Measurements from ENCODE around the gene RSPH6A.

RSPH6A gene

GRCh38 chr19:45781214-45782161, 33.6 kb downstream of the RSPH6A start:
- DNase-seq (ENCODE audit: low read depth in 2 of 2) = no peak

- DNase-seq (ENCODE audit: low read depth in 2 of 2) = no peak
Observed at GRCh38 chr19:45780448-45781213, 34.5 kb downstream of the RSPH6A start.

GRCh38 chr19:45780146-45780447, 35.0 kb downstream of the RSPH6A start:
- DNase-seq (ENCODE audit: low read depth in 2 of 2) = no peak

- peak; percentile 41 to 91 for DNase-seq (ENCODE audit: low read depth in 2 of 2)
Observed at GRCh38 chr19:45779231-45780145, 35.6 kb downstream of the RSPH6A start.

- no peak for DNase-seq (ENCODE audit: low read depth in 2 of 2)
Observed at GRCh38 chr19:45778010-45778661, 37.0 kb downstream of the RSPH6A start.

GRCh38 chr19:45777395-45777961, 37.6 kb downstream of the RSPH6A start:
- DNase-seq (ENCODE audit: low read depth in 2 of 2) = no peak

GRCh38 chr19:45774765-45775164, 40.3 kb downstream of the RSPH6A start:
- no peak for DNase-seq (ENCODE audit: low read depth in 2 of 2)

GRCh38 chr19:45773384-45773783, 41.7 kb downstream of the RSPH6A start:
- DNase-seq (ENCODE audit: low read depth in 2 of 2) = no peak

- DNase-seq (ENCODE audit: low read depth in 2 of 2) = no peak
Observed at GRCh38 chr19:45772912-45773311, 42.2 kb downstream of the RSPH6A start.

- no peak for DNase-seq (ENCODE audit: low read depth in 2 of 2)
Observed at GRCh38 chr19:45772130-45772840, 42.8 kb downstream of the RSPH6A start.

GRCh38 chr19:45771311-45771933, 43.7 kb downstream of the RSPH6A start:
- no peak for DNase-seq (ENCODE audit: low read depth in 2 of 2)

- DNase-seq (ENCODE audit: low read depth in 2 of 2) = peak; percentile 78 to 82
Observed at GRCh38 chr19:45770192-45771101, 44.7 kb downstream of the RSPH6A start.

GRCh38 chr19:45769821-45770191, 45.3 kb downstream of the RSPH6A start:
- DNase-seq (ENCODE audit: low read depth in 2 of 2) = no peak

- DNase-seq (ENCODE audit: low read depth in 2 of 2) = peak; percentile 84 to 87
Observed at GRCh38 chr19:45768984-45769782, 45.9 kb downstream of the RSPH6A start, which contains the start of gene SIX5. Gene SIX5, minus strand, starts transcription at chr19:45769252. Its CDS starts 408 bp downstream, at chr19:45768844.

- no peak for DNase-seq (ENCODE audit: low read depth in 2 of 2)
Observed at GRCh38 chr19:45768655-45768983, 46.5 kb downstream of the RSPH6A start.

GRCh38 chr19:45767881-45768654, 47.0 kb downstream of the RSPH6A start:
- DNase-seq (ENCODE audit: low read depth in 2 of 2) = no peak

- no peak for DNase-seq (ENCODE audit: low read depth in 2 of 2)
Observed at GRCh38 chr19:45767410-45767880, 47.7 kb downstream of the RSPH6A start.
